SK-N-SH (cell line): ENCODE measurements around the gene E2F4.

Experiments used
- CHD2 ChIP-seq: fragments of 150-350 bp; IDR thresholded peaks from 2 replicates; pipeline ENCODE4 v1.6.1; 2018; ENCODE audit warnings: low read length; ENCODE audit not compliant: partially characterized antibody
- ELF1 ChIP-seq: IDR thresholded peaks from 2 replicates; pipeline ENCODE4 v1.4.0; 2012
- FOSL2 ChIP-seq: IDR thresholded peaks from 2 replicates; pipeline ENCODE4 v1.4.0; 2012; ENCODE audit warnings: low read depth, mild to moderate bottlenecking, moderate library complexity, borderline replicate concordance
- GABPA ChIP-seq: IDR thresholded peaks from 2 replicates; pipeline ENCODE4 v1.4.0; 2012; ENCODE audit warnings: low read depth, mild to moderate bottlenecking
- POLR2AphosphoS5 ChIP-seq: IDR thresholded peaks from 2 replicates; pipeline ENCODE4 v1.6.1; 2012; ENCODE audit warnings: low read depth, low read length
- RFX5 ChIP-seq: IDR thresholded peaks from 2 replicates; pipeline ENCODE4 v1.6.1; 2012; ENCODE audit warnings: mild to moderate bottlenecking, improper control_type of control experiment, low read length
- RXRA ChIP-seq: IDR thresholded peaks from 2 replicates; pipeline ENCODE4 v1.4.0; 2012; ENCODE audit warnings: low read depth, mild to moderate bottlenecking, borderline replicate concordance
- TEAD4 ChIP-seq: IDR thresholded peaks from 2 replicates; pipeline ENCODE4 v1.4.0; 2012; ENCODE audit warnings: mild to moderate bottlenecking, borderline replicate concordance; ENCODE audit not compliant: insufficient read depth
- ZBTB33 ChIP-seq: IDR thresholded peaks from 2 replicates; pipeline ENCODE4 v1.4.0; 2012; ENCODE audit warnings: low read depth, borderline replicate concordance
- TF ChIP-seq, protein P1 (sequence below): fragments of 200-600 bp; sonication (generic); IDR thresholded peaks from 2 replicates; pipeline ENCODE4 v1.6.1; 2017; ENCODE audit warnings: antibody characterized with exemption, mild to moderate bottlenecking, moderate library complexity
- TF ChIP-seq, protein P2 (sequence below): fragments of 150-350 bp; IDR thresholded peaks from 2 replicates; pipeline ENCODE4 v1.6.1; 2017; ENCODE audit warnings: antibody characterized with exemption, low read length, low read depth, borderline replicate concordance

- TF ChIP-seq, protein P1, sequence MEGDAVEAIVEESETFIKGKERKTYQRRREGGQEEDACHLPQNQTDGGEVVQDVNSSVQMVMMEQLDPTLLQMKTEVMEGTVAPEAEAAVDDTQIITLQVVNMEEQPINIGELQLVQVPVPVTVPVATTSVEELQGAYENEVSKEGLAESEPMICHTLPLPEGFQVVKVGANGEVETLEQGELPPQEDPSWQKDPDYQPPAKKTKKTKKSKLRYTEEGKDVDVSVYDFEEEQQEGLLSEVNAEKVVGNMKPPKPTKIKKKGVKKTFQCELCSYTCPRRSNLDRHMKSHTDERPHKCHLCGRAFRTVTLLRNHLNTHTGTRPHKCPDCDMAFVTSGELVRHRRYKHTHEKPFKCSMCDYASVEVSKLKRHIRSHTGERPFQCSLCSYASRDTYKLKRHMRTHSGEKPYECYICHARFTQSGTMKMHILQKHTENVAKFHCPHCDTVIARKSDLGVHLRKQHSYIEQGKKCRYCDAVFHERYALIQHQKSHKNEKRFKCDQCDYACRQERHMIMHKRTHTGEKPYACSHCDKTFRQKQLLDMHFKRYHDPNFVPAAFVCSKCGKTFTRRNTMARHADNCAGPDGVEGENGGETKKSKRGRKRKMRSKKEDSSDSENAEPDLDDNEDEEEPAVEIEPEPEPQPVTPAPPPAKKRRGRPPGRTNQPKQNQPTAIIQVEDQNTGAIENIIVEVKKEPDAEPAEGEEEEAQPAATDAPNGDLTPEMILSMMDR, result no peak
- TF ChIP-seq POLR2AphosphoS5 (no peak), FOSL2 (no peak), TEAD4 (no peak), ELF1 (no peak), RFX5 (no peak), GABPA (no peak), ZBTB33 (no peak), RXRA (no peak), CHD2 (no peak)
- TF ChIP-seq, protein P2, sequence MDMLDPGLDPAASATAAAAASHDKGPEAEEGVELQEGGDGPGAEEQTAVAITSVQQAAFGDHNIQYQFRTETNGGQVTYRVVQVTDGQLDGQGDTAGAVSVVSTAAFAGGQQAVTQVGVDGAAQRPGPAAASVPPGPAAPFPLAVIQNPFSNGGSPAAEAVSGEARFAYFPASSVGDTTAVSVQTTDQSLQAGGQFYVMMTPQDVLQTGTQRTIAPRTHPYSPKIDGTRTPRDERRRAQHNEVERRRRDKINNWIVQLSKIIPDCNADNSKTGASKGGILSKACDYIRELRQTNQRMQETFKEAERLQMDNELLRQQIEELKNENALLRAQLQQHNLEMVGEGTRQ, result no peak
Observed at GRCh38 chr16:67151431-67152097, 40.4 kb upstream of the E2F4 start.
